Measurements from ENCODE around the gene FAM170B. TPM values are rescaled to one million over a fixed set of nuclear protein-coding genes. Genes with fewer than 3 reads are reported as not detected.

The FAM170B gene
- total RNA-seq, 1 donor from 2014 or later: not detected

- Mint-ChIP-seq H3K4me1 (ENCODE audit: unreplicated experiment) (no peaks in the 10 kb centered on the region), H3K27ac (ENCODE audit: unreplicated experiment) (no peak overlapping the region), H3K9me3 (ENCODE audit: unreplicated experiment) (no peaks in the 10 kb centered on the region), H3K36me3 (ENCODE audit: low read depth, unreplicated experiment) (no peaks in the 10 kb centered on the region), H3K27me3 (ENCODE audit: unreplicated experiment) (peaks cover 2% of the 10 kb centered on the region), H3K4me3 (ENCODE audit: unreplicated experiment) (no peak overlapping the region)
- DNase-seq (ENCODE audit: low spot score): no peak
- no peak for TF ChIP-seq CTCF (IDR thresholded peaks at IDR 0.05; ENCODE audit: unreplicated experiment)
Measured at GRCh38 chr10:49105076-49105475, 28.7 kb downstream of the FAM170B start.

- DNase-seq (ENCODE audit: low spot score): no peak
- no peaks in the 10 kb centered on the region for H3K36me3 Mint-ChIP-seq (ENCODE audit: low read depth, unreplicated experiment)
- H3K27me3 Mint-ChIP-seq (ENCODE audit: unreplicated experiment): peaks cover 2% of the 10 kb centered on the region
- no peaks in the 10 kb centered on the region for H3K9me3 Mint-ChIP-seq (ENCODE audit: unreplicated experiment)
- no peak overlapping the region for H3K27ac Mint-ChIP-seq (ENCODE audit: unreplicated experiment)
- H3K4me1 Mint-ChIP-seq (ENCODE audit: unreplicated experiment): no peaks in the 10 kb centered on the region
- TF ChIP-seq CTCF (IDR thresholded peaks at IDR 0.05; ENCODE audit: unreplicated experiment): no peak
- H3K4me3 Mint-ChIP-seq (ENCODE audit: unreplicated experiment): no peak overlapping the region
Measured at GRCh38 chr10:49104323-49104722, 29.5 kb downstream of the FAM170B start.

- no peak overlapping the region for H3K27ac Mint-ChIP-seq (ENCODE audit: unreplicated experiment)
- no peaks in the 10 kb centered on the region for H3K36me3 Mint-ChIP-seq (ENCODE audit: low read depth, unreplicated experiment)
- H3K9me3 Mint-ChIP-seq (ENCODE audit: unreplicated experiment): no peaks in the 10 kb centered on the region
- no peak for TF ChIP-seq CTCF (IDR thresholded peaks at IDR 0.05; ENCODE audit: unreplicated experiment)
- no peaks in the 10 kb centered on the region for H3K4me1 Mint-ChIP-seq (ENCODE audit: unreplicated experiment)
- DNase-seq (ENCODE audit: low spot score): no peak
- peaks cover 2% of the 10 kb centered on the region for H3K27me3 Mint-ChIP-seq (ENCODE audit: unreplicated experiment)
- H3K4me3 Mint-ChIP-seq (ENCODE audit: unreplicated experiment): no peak overlapping the region
Measured at GRCh38 chr10:49103761-49104160, 30.1 kb downstream of the FAM170B start.

- no peak for DNase-seq (ENCODE audit: low spot score)
- no peak for TF ChIP-seq CTCF (IDR thresholded peaks at IDR 0.05; ENCODE audit: unreplicated experiment)
- no peaks in the 10 kb centered on the region for H3K9me3 Mint-ChIP-seq (ENCODE audit: unreplicated experiment)
- no peak overlapping the region for H3K27ac Mint-ChIP-seq (ENCODE audit: unreplicated experiment)
- H3K27me3 Mint-ChIP-seq (ENCODE audit: unreplicated experiment): no peaks in the 10 kb centered on the region
- H3K4me1 Mint-ChIP-seq (ENCODE audit: unreplicated experiment): no peaks in the 10 kb centered on the region
- H3K4me3 Mint-ChIP-seq (ENCODE audit: unreplicated experiment): no peak overlapping the region
- no peaks in the 10 kb centered on the region for H3K36me3 Mint-ChIP-seq (ENCODE audit: low read depth, unreplicated experiment)
Measured at GRCh38 chr10:49099046-49099445, 34.8 kb downstream of the FAM170B start.

- H3K27ac Mint-ChIP-seq (ENCODE audit: unreplicated experiment): no peak overlapping the region
- H3K4me1 Mint-ChIP-seq (ENCODE audit: unreplicated experiment): no peaks in the 10 kb centered on the region
- H3K4me3 Mint-ChIP-seq (ENCODE audit: unreplicated experiment): no peak overlapping the region
- no peak for TF ChIP-seq CTCF (IDR thresholded peaks at IDR 0.05; ENCODE audit: unreplicated experiment)
- H3K27me3 Mint-ChIP-seq (ENCODE audit: unreplicated experiment): no peaks in the 10 kb centered on the region
- no peaks in the 10 kb centered on the region for H3K36me3 Mint-ChIP-seq (ENCODE audit: low read depth, unreplicated experiment)
- H3K9me3 Mint-ChIP-seq (ENCODE audit: unreplicated experiment): no peaks in the 10 kb centered on the region
- no peak for DNase-seq (ENCODE audit: low spot score)
Measured at GRCh38 chr10:49096890-49097445, 36.9 kb downstream of the FAM170B start.
